Measurements from ENCODE around the gene CEACAM21.

DNA sequence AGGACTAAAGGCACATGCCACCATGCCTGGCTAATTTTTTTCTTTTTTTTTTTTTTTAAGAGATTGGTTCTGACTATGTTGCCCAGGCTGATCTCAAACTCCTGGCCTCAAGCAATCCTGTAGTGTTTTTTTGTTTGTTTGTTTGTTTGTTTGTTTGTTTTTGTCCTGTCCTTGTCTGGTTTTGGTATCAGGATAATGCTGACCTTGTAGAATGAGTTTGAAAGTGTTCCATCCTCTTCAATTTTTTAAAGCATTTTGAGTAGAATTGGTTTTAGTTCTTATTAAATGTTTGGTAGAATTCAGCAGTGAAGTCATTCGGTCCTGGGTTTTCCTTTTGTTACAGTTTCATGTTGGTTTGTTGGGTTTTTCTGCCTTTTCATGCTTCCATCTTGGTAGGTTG is 31.7 kb downstream of the CEACAM21 start:
- TF ChIP-seq CTCF (conservative IDR thresholded peaks at IDR 0.05) (no peak), ZFX (IDR thresholded peaks at IDR 0.05) (no peak)
